KOPT-K1 (cell line): Measurements from ENCODE around the gene CAMTA1.

Experiments used
- H3K27ac ChIP-seq: fragments of 200-600 bp; sonication (generic); 2 replicates; pipeline ENCODE4 v1.5.1; 2016; ENCODE audit warnings: antibody characterized with exemption, mild to moderate bottlenecking, low read depth, low read length; ENCODE audit not compliant: poor library complexity, severe bottlenecking
- H3K36me3 ChIP-seq: fragments of 200-600 bp; sonication (generic); 2 replicates; pipeline ENCODE4 v1.5.1; 2017; ENCODE audit warnings: antibody characterized with exemption, mild to moderate bottlenecking, low read length, moderate library complexity; ENCODE audit not compliant: insufficient read depth
- H3K9me3 ChIP-seq: fragments of 200-600 bp; sonication (generic); 2 replicates; pipeline ENCODE4 v1.5.1; 2017; ENCODE audit warnings: antibody characterized with exemption, low read length, mild to moderate bottlenecking; ENCODE audit not compliant: insufficient read depth, poor library complexity, severe bottlenecking

The CAMTA1 gene

GRCh38 chr1:7538849-7539768 lies 753.9 kb downstream of the CAMTA1 start:
- no peaks in the 10 kb centered on the region for H3K36me3 ChIP-seq
- H3K27ac ChIP-seq = no peak overlapping the region
- H3K9me3 ChIP-seq = no peaks in the 10 kb centered on the region

- H3K36me3 ChIP-seq = no peaks in the 10 kb centered on the region
- no peak overlapping the region for H3K27ac ChIP-seq
- no peaks in the 10 kb centered on the region for H3K9me3 ChIP-seq
These were observed 754.5 kb downstream of the CAMTA1 start for GRCh38 chr1:7539769-7540175.

GRCh38 chr1:7540816-7541215 lies 755.6 kb downstream of the CAMTA1 start:
- Histone ChIP-seq H3K36me3 (no peaks in the 10 kb centered on the region), H3K27ac (no peak overlapping the region)

GRCh38 chr1:7541629-7542028 lies 756.4 kb downstream of the CAMTA1 start:
- H3K27ac ChIP-seq = no peak overlapping the region
- H3K9me3 ChIP-seq = no peaks in the 10 kb centered on the region
- no peaks in the 10 kb centered on the region for H3K36me3 ChIP-seq

More at GRCh38 chr1:7540816-7541215, 755.6 kb downstream of the CAMTA1 start:
- H3K9me3 ChIP-seq = no peaks in the 10 kb centered on the region

GRCh38 chr1:7543718-7544090 lies 758.5 kb downstream of the CAMTA1 start:
- no peaks in the 10 kb centered on the region for H3K9me3 ChIP-seq
- H3K27ac ChIP-seq = no peak overlapping the region

GRCh38 chr1:7549277-7550161 lies 764.3 kb downstream of the CAMTA1 start:
- Histone ChIP-seq H3K9me3 (no peaks in the 10 kb centered on the region), H3K36me3 (no peaks in the 10 kb centered on the region), H3K27ac (no peak overlapping the region)

More at GRCh38 chr1:7543718-7544090, 758.5 kb downstream of the CAMTA1 start:
- H3K36me3 ChIP-seq = no peaks in the 10 kb centered on the region

GRCh38 chr1:7550261-7550865 lies 765.1 kb downstream of the CAMTA1 start:
- H3K9me3 ChIP-seq = no peaks in the 10 kb centered on the region
- H3K27ac ChIP-seq = no peak overlapping the region
- H3K36me3 ChIP-seq = no peaks in the 10 kb centered on the region

GRCh38 chr1:7550981-7551380 lies 765.7 kb downstream of the CAMTA1 start:
- Histone ChIP-seq H3K36me3 (no peaks in the 10 kb centered on the region), H3K27ac (no peak overlapping the region)

GRCh38 chr1:7551442-7551841 lies 766.2 kb downstream of the CAMTA1 start:
- Histone ChIP-seq H3K36me3 (no peaks in the 10 kb centered on the region), H3K9me3 (no peaks in the 10 kb centered on the region), H3K27ac (no peak overlapping the region)

More at GRCh38 chr1:7550981-7551380, 765.7 kb downstream of the CAMTA1 start:
- H3K9me3 ChIP-seq = no peaks in the 10 kb centered on the region

- Histone ChIP-seq H3K36me3 (no peaks in the 10 kb centered on the region), H3K27ac (no peak overlapping the region), H3K9me3 (no peaks in the 10 kb centered on the region)
These were observed 767.1 kb downstream of the CAMTA1 start for GRCh38 chr1:7552402-7552801.

GRCh38 chr1:7553042-7553690 lies 767.9 kb downstream of the CAMTA1 start:
- Histone ChIP-seq H3K9me3 (no peaks in the 10 kb centered on the region), H3K36me3 (no peaks in the 10 kb centered on the region), H3K27ac (no peak overlapping the region)

- Histone ChIP-seq H3K36me3 (no peaks in the 10 kb centered on the region), H3K27ac (no peak overlapping the region), H3K9me3 (no peaks in the 10 kb centered on the region)
These were observed 769.4 kb downstream of the CAMTA1 start for GRCh38 chr1:7554385-7555235.

GRCh38 chr1:7555391-7556185 lies 770.3 kb downstream of the CAMTA1 start:
- H3K27ac ChIP-seq = no peak overlapping the region
- no peaks in the 10 kb centered on the region for H3K9me3 ChIP-seq
- no peaks in the 10 kb centered on the region for H3K36me3 ChIP-seq
